ENCODE measurements around the gene NPBWR2.
A peak's percentile ranks its signal among the peaks of the same experiment; 100 is the strongest.

The NPBWR2 gene

GRCh38 chr20:64077876-64078551, 29.4 kb downstream of the NPBWR2 start:
- Histone ChIP-seq H3K4me3 (ENCODE audit: low read length) (peak overlapping the region; percentile 90), H3K4me1 (ENCODE audit: control insufficient read depth, insufficient read depth, low read length) (peaks cover 27% of the 10 kb centered on the region), H3K27me3 (ENCODE audit: control insufficient read depth, insufficient read depth, low read length) (peaks cover 3% of the 10 kb centered on the region), H3K36me3 (ENCODE audit: insufficient read depth, low read length) (peaks cover 4% of the 10 kb centered on the region), H3K9ac (ENCODE audit: low read depth, low read length) (no peak overlapping the region), H3K9me3 (replicated peaks; ENCODE audit: low read length) (no peaks in the 10 kb centered on the region), H3K4me2 (ENCODE audit: low read length) (peak overlapping the region; percentile 97)

GRCh38 chr20:64077541-64077875, 29.9 kb downstream of the NPBWR2 start:
- H3K27me3 ChIP-seq (ENCODE audit: control insufficient read depth, insufficient read depth, low read length), result no peaks in the 10 kb centered on the region
- H3K4me1 ChIP-seq (ENCODE audit: control insufficient read depth, insufficient read depth, low read length), result peaks cover 25% of the 10 kb centered on the region
- no peak overlapping the region for H3K9ac ChIP-seq (ENCODE audit: low read depth, low read length)
- H3K4me3 ChIP-seq (ENCODE audit: low read length), result no peak overlapping the region
- H3K36me3 ChIP-seq (ENCODE audit: insufficient read depth, low read length), result peaks cover 4% of the 10 kb centered on the region
- H3K4me2 ChIP-seq (ENCODE audit: low read length), result no peak overlapping the region
- H3K9me3 ChIP-seq (replicated peaks; ENCODE audit: low read length), result no peaks in the 10 kb centered on the region

- no peak overlapping the region for H3K4me3 ChIP-seq (ENCODE audit: low read length)
- peaks cover 4% of the 10 kb centered on the region for H3K36me3 ChIP-seq (ENCODE audit: insufficient read depth, low read length)
- no peaks in the 10 kb centered on the region for H3K9me3 ChIP-seq (replicated peaks; ENCODE audit: low read length)
- H3K4me1 ChIP-seq (ENCODE audit: control insufficient read depth, insufficient read depth, low read length), result peaks cover 25% of the 10 kb centered on the region
- no peak overlapping the region for H3K4me2 ChIP-seq (ENCODE audit: low read length)
- H3K27me3 ChIP-seq (ENCODE audit: control insufficient read depth, insufficient read depth, low read length), result no peaks in the 10 kb centered on the region
- H3K9ac ChIP-seq (ENCODE audit: low read depth, low read length), result no peak overlapping the region
These were observed 30.3 kb downstream of the NPBWR2 start for GRCh38 chr20:64077094-64077493.

GRCh38 chr20:64076061-64076997, 31.0 kb downstream of the NPBWR2 start:
- no peak overlapping the region for H3K4me2 ChIP-seq (ENCODE audit: low read length)
- no peak overlapping the region for H3K9ac ChIP-seq (ENCODE audit: low read depth, low read length)
- H3K27me3 ChIP-seq (ENCODE audit: control insufficient read depth, insufficient read depth, low read length), result no peaks in the 10 kb centered on the region
- H3K4me3 ChIP-seq (ENCODE audit: low read length), result no peak overlapping the region
- peaks cover 4% of the 10 kb centered on the region for H3K36me3 ChIP-seq (ENCODE audit: insufficient read depth, low read length)
- no peaks in the 10 kb centered on the region for H3K9me3 ChIP-seq (replicated peaks; ENCODE audit: low read length)
- peaks cover 25% of the 10 kb centered on the region for H3K4me1 ChIP-seq (ENCODE audit: control insufficient read depth, insufficient read depth, low read length)

GRCh38 chr20:64075556-64075955, 31.8 kb downstream of the NPBWR2 start:
- Histone ChIP-seq H3K9ac (ENCODE audit: low read depth, low read length) (no peak overlapping the region), H3K4me3 (ENCODE audit: low read length) (no peak overlapping the region), H3K27me3 (ENCODE audit: control insufficient read depth, insufficient read depth, low read length) (no peaks in the 10 kb centered on the region), H3K9me3 (replicated peaks; ENCODE audit: low read length) (no peaks in the 10 kb centered on the region), H3K4me1 (ENCODE audit: control insufficient read depth, insufficient read depth, low read length) (peaks cover 23% of the 10 kb centered on the region), H3K4me2 (ENCODE audit: low read length) (no peak overlapping the region), H3K36me3 (ENCODE audit: insufficient read depth, low read length) (peaks cover 4% of the 10 kb centered on the region)

GRCh38 chr20:64074963-64075362, 32.4 kb downstream of the NPBWR2 start:
- H3K9me3 ChIP-seq (replicated peaks; ENCODE audit: low read length), result no peaks in the 10 kb centered on the region
- no peaks in the 10 kb centered on the region for H3K27me3 ChIP-seq (ENCODE audit: control insufficient read depth, insufficient read depth, low read length)
- peaks cover 4% of the 10 kb centered on the region for H3K36me3 ChIP-seq (ENCODE audit: insufficient read depth, low read length)
- no peak overlapping the region for H3K9ac ChIP-seq (ENCODE audit: low read depth, low read length)
- peaks cover 18% of the 10 kb centered on the region for H3K4me1 ChIP-seq (ENCODE audit: control insufficient read depth, insufficient read depth, low read length)
- H3K4me3 ChIP-seq (ENCODE audit: low read length), result no peak overlapping the region
- no peak overlapping the region for H3K4me2 ChIP-seq (ENCODE audit: low read length)

- H3K4me1 ChIP-seq (ENCODE audit: control insufficient read depth, insufficient read depth, low read length), result peaks cover 18% of the 10 kb centered on the region
- no peak overlapping the region for H3K9ac ChIP-seq (ENCODE audit: low read depth, low read length)
- peaks cover 4% of the 10 kb centered on the region for H3K36me3 ChIP-seq (ENCODE audit: insufficient read depth, low read length)
- H3K4me2 ChIP-seq (ENCODE audit: low read length), result no peak overlapping the region
- no peaks in the 10 kb centered on the region for H3K27me3 ChIP-seq (ENCODE audit: control insufficient read depth, insufficient read depth, low read length)
- no peak overlapping the region for H3K4me3 ChIP-seq (ENCODE audit: low read length)
- H3K9me3 ChIP-seq (replicated peaks; ENCODE audit: low read length), result no peaks in the 10 kb centered on the region
These were observed 33.1 kb downstream of the NPBWR2 start for GRCh38 chr20:64074184-64074789.

- Histone ChIP-seq H3K36me3 (ENCODE audit: insufficient read depth, low read length) (peaks cover 4% of the 10 kb centered on the region), H3K9me3 (replicated peaks; ENCODE audit: low read length) (no peaks in the 10 kb centered on the region), H3K27me3 (ENCODE audit: control insufficient read depth, insufficient read depth, low read length) (no peaks in the 10 kb centered on the region), H3K4me2 (ENCODE audit: low read length) (no peak overlapping the region), H3K9ac (ENCODE audit: low read depth, low read length) (no peak overlapping the region), H3K4me3 (ENCODE audit: low read length) (no peak overlapping the region), H3K4me1 (ENCODE audit: control insufficient read depth, insufficient read depth, low read length) (peaks cover 12% of the 10 kb centered on the region)
These were observed 33.7 kb downstream of the NPBWR2 start for GRCh38 chr20:64073476-64074183.

- Histone ChIP-seq H3K27me3 (ENCODE audit: control insufficient read depth, insufficient read depth, low read length) (no peaks in the 10 kb centered on the region), H3K4me2 (ENCODE audit: low read length) (no peak overlapping the region), H3K4me1 (ENCODE audit: control insufficient read depth, insufficient read depth, low read length) (peaks cover 1% of the 10 kb centered on the region), H3K4me3 (ENCODE audit: low read length) (no peak overlapping the region), H3K9ac (ENCODE audit: low read depth, low read length) (no peak overlapping the region), H3K36me3 (ENCODE audit: insufficient read depth, low read length) (peaks cover 4% of the 10 kb centered on the region), H3K9me3 (replicated peaks; ENCODE audit: low read length) (no peaks in the 10 kb centered on the region)
These were observed 34.8 kb downstream of the NPBWR2 start for GRCh38 chr20:64072498-64073063.

- H3K36me3 ChIP-seq (ENCODE audit: insufficient read depth, low read length), result peaks cover 4% of the 10 kb centered on the region
- no peaks in the 10 kb centered on the region for H3K9me3 ChIP-seq (replicated peaks; ENCODE audit: low read length)
- H3K27me3 ChIP-seq (ENCODE audit: control insufficient read depth, insufficient read depth, low read length), result no peaks in the 10 kb centered on the region
- H3K9ac ChIP-seq (ENCODE audit: low read depth, low read length), result no peak overlapping the region
- no peaks in the 10 kb centered on the region for H3K4me1 ChIP-seq (ENCODE audit: control insufficient read depth, insufficient read depth, low read length)
- no peak overlapping the region for H3K4me2 ChIP-seq (ENCODE audit: low read length)
- no peak overlapping the region for H3K4me3 ChIP-seq (ENCODE audit: low read length)
These were observed 35.7 kb downstream of the NPBWR2 start for GRCh38 chr20:64071341-64072332.
